CD4-positive, alpha-beta memory T cell (primary cell): ENCODE data around the gene GOLGA6D. TPM values are rescaled to one million over a fixed set of nuclear protein-coding genes. Genes with fewer than 3 reads are reported as not detected.
"Not testable (repeated sequence)": the region's sequence is repeated elsewhere in the genome, so short reads cannot be mapped to it uniquely, and the experiment has no call there.

ENCODE experiments used
- CTCF ChIA-PET: fragments of 350-600 bp; sonication (Branson Sonifier 250); formaldehyde crosslinking; loops from one replicate; lab custom pipeline; 2021; ENCODE audit warnings: inconsistent platforms; ENCODE audit not compliant: partially characterized antibody; lab: Charles Lee
- POLR2A ChIA-PET: fragments of 350-600 bp; sonication (Branson Sonifier 250); formaldehyde crosslinking; loops from one replicate; lab custom pipeline; 2021; ENCODE audit not compliant: partially characterized antibody; lab: Charles Lee
- DNase-seq, 5 donors: peaks; one replicate each; pipeline versions ENCODE4 v3.0.0 to v3.0.0-alpha.2; 2020 to 2022; ENCODE audit warnings: mixed read lengths in 1 of 5
- H3K27ac ChIP-seq: one replicate; pipeline ENCODE4 v1.7.0; 2013; ENCODE audit warnings: low read depth, low read length
- H3K27me3 ChIP-seq: 2 replicates; pipeline ENCODE4 v1.7.0; 2013; ENCODE audit warnings: mild to moderate bottlenecking, low read length, moderate library complexity; ENCODE audit not compliant: insufficient read depth
- H3K36me3 ChIP-seq: 2 replicates; pipeline ENCODE4 v1.7.0; 2013; ENCODE audit warnings: mild to moderate bottlenecking, low read length, moderate library complexity; ENCODE audit not compliant: insufficient read depth
- H3K4me1 ChIP-seq: 2 replicates; pipeline ENCODE4 v1.7.0; 2013; ENCODE audit warnings: mild to moderate bottlenecking, low read length, moderate library complexity; ENCODE audit not compliant: insufficient read depth
- H3K4me3 ChIP-seq, 2 donors: one replicate each; pipeline ENCODE4 v1.7.0; 2013; ENCODE audit warnings: low read length in 2 of 2, mild to moderate bottlenecking in 1 of 2
- H3K9me3 ChIP-seq, 2 donors: one replicate each; pipeline ENCODE4 v1.7.0; 2013; ENCODE audit warnings: low read length in 2 of 2, control low read depth in 1 of 2; ENCODE audit not compliant: control insufficient read depth in 1 of 2
- H3K27ac Mint-ChIP-seq, 7 donors: one replicate each; pipeline ENCODE4 v1.8.0; 2020 to 2021; ENCODE audit warnings: mixed read lengths in 7 of 7, mild to moderate bottlenecking in 6 of 7, inconsistent platforms in 3 of 7, moderate library complexity in 3 of 7
- H3K27me3 Mint-ChIP-seq, 2 donors: one replicate each; pipeline ENCODE4 v1.8.0; 2020 to 2021; ENCODE audit warnings: mixed read lengths in 2 of 2
- H3K36me3 Mint-ChIP-seq, 2 donors: one replicate each; pipeline ENCODE4 v1.8.0; 2020 to 2021; ENCODE audit warnings: mixed read lengths in 2 of 2, inconsistent platforms in 1 of 2, mild to moderate bottlenecking in 1 of 2
- H3K4me1 Mint-ChIP-seq, 4 donors: one replicate each; pipeline ENCODE4 v1.8.0; 2020 to 2021; ENCODE audit warnings: mixed read lengths in 4 of 4, mild to moderate bottlenecking in 1 of 4
- H3K4me3 Mint-ChIP-seq, 8 donors: one replicate each; pipeline ENCODE4 v1.8.0; 2020 to 2021; ENCODE audit warnings: mixed read lengths in 8 of 8, mild to moderate bottlenecking in 7 of 8, moderate library complexity in 6 of 8, inconsistent platforms in 3 of 8
- H3K9me3 Mint-ChIP-seq, 8 donors: one replicate each; pipeline ENCODE4 v1.8.0; 2020 to 2021; ENCODE audit warnings: mixed read lengths in 8 of 8, mild to moderate bottlenecking in 5 of 8, inconsistent platforms in 3 of 8, moderate library complexity in 1 of 8
- intact Hi-C: fragments of 100-400 bp; cut with micrococcal nuclease; formaldehyde crosslinking; loops from one replicate; pipeline ENCODE4 v1.15.1; 2023
- polyA plus RNA-seq, 2 donors: library from polyadenylated mRNA; unstranded; fragments of 300-500 nt; fragmentation: Illumina TruSeq; gene quantifications; one replicate each; pipeline ENCODE4 v1.2.3, GENCODE V29; 2021
- total RNA-seq, 2 experiments: library from RNA; stranded (reverse); gene quantifications; one replicate each; pipeline ENCODE4 v1.2.3, GENCODE V29; 2021

GOLGA6D gene, protein sequence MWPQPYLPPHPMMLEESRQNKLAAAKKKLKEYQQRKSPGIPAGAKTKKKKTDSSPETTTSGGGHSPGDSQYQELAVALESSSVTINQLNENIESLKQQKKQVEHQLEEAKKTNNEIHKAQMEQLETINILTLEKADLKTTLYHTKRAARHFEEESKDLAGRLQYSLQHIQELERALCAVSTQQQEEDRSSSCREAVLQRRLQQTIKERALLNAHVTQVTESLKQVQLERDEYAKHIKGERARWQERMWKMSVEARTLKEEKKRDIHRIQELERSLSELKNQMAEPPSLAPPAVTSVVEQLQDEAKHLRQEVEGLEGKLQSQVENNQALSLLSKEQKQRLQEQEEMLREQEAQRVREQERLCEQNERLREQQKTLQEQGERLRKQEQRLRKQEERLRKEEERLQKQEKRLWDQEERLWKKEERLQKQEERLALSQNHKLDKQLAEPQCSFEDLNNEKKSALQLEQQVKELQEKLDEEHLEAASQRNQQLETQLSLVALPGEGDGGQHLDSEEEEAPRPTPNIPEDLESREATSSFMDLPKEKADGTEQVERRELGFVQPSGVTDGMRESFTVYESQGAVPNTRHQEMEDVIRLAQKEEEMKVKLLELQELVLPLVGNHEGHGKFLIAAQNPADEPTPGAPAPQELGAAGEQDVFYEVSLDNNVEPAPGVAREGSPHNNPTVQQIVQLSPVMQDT
- total RNA-seq (not detected), polyA plus RNA-seq (not detected)

GRCh38 chr15:75282572-75282971 is at the start of gene GOLGA6D:
GOLGA6D (plus strand) TSS chr15:75282835; CDS start chr15:75282876, 41 bp downstream.
- H3K27ac Mint-ChIP-seq, intact Hi-C loops, CTCF ChIA-PET: not testable (repeated sequence)

DNA sequence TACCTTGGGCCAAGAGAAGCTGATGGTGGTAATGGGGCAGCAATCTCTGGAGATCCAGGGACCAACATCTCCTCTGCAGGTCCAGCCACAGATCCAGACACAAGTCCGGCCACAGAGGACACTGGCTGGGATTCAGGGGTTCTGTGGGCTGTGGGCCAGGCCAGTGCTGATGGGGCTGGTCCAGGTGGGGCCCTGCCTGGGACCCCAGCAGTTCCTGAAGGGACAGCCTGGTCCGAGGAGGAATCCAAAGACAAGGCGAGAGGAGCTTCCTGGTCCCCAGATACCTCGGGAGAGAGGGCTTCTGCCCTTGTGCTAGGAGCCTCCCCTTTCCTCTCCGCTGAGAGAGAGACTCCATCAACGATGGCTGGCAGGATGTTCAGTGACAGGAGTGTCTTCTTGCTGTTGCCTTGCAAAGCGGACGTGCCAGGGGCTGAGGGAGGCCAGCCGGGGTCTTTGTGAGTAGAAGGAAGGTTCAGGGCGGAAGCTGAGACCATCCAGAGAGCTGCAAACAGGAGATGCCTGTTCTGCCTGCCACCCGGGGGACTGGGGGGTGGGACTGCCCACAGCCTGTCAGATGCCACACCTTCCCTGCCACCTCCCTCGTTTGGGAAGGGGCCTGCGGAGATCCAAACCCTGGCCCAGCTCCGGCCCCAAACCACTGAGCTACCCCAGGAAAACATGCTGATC is 49.0 kb upstream of the GOLGA6D start:
- CTCF ChIA-PET = no interaction called here
- POLR2A ChIA-PET = no interaction called here

More at GRCh38 chr15:75282572-75282971, at the start of gene GOLGA6D:
- H3K27ac ChIP-seq, H3K4me1 Mint-ChIP-seq, H3K9me3 Mint-ChIP-seq, H3K4me3 Mint-ChIP-seq, H3K4me3 ChIP-seq, POLR2A ChIA-PET, DNase-seq, H3K36me3 Mint-ChIP-seq, H3K27me3 ChIP-seq, H3K4me1 ChIP-seq, H3K27me3 Mint-ChIP-seq, H3K9me3 ChIP-seq, H3K36me3 ChIP-seq: not testable (repeated sequence)

GRCh38 chr15:75234191-75234810 is 48.3 kb upstream of the GOLGA6D start:
- intact Hi-C loops = no loop called here
- Histone ChIP-seq H3K4me3 (no peak overlapping the region), H3K36me3 (no peaks in the 10 kb centered on the region), H3K27ac (no peak overlapping the region), H3K9me3 (no peaks in the 10 kb centered on the region), H3K4me1 (no peaks in the 10 kb centered on the region), H3K27me3 (no peaks in the 10 kb centered on the region)
- Mint-ChIP-seq H3K27me3 (peaks cover 5 to 21% of the 10 kb centered on the region in 2 donors), H3K4me1 (no peaks in the 10 kb centered on the region), H3K4me3 (no peak overlapping the region), H3K9me3 (no peaks in the 10 kb centered on the region), H3K36me3 (no peaks in the 10 kb centered on the region), H3K27ac (no peak overlapping the region)
- ChIA-PET CTCF (no interaction called here), POLR2A (no interaction called here)
- no peak for DNase-seq

More for the DNA sequence above, 49.0 kb upstream of the GOLGA6D start:
- no peak overlapping the region for H3K4me3 ChIP-seq
- no peak overlapping the region for H3K27ac ChIP-seq
- no peaks in the 10 kb centered on the region for H3K9me3 ChIP-seq
- no peak for DNase-seq
- H3K27me3 Mint-ChIP-seq = peaks cover 5 to 22% of the 10 kb centered on the region in 2 donors
- intact Hi-C loops = no loop called here
- no peaks in the 10 kb centered on the region for H3K4me1 ChIP-seq
- H3K36me3 Mint-ChIP-seq = no peaks in the 10 kb centered on the region
- H3K4me1 Mint-ChIP-seq = no peaks in the 10 kb centered on the region
- H3K27ac Mint-ChIP-seq = no peak overlapping the region
- H3K9me3 Mint-ChIP-seq = no peaks in the 10 kb centered on the region
- H3K36me3 ChIP-seq = no peaks in the 10 kb centered on the region
- no peaks in the 10 kb centered on the region for H3K27me3 ChIP-seq
- H3K4me3 Mint-ChIP-seq = no peak overlapping the region

DNA sequence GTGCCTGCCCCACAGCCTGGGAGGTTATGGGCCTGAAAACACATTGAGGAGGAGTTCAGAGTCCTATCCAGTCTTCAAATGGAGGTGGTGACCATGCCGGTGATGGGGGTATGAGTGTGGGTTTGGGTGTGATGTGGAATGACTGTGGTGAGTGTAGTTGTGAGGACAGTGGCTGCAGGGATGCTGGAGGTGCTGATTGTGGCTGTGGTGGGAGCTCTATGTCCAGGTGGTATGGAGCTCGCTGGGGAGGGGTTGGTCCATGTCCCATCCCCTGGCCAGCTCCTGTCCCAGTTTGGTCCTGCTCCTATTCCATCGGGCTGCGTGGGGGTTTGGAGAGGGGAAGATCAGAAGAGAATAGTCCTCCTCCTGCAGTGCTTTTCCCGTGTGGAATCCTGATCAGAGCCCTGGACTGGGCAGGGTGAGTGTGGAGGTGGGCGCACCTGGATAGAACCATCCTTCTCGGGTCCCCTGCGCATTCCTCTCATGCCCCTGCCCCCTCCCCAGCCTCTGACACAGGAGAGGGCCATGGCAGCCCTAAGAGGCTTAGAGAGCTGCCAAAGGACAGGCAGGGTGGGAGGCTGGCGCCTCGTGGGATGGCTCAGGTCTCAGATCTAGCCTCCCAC is 47.5 kb upstream of the GOLGA6D start:
- Mint-ChIP-seq H3K36me3 (no peaks in the 10 kb centered on the region), H3K4me1 (no peaks in the 10 kb centered on the region), H3K27ac (no peak overlapping the region), H3K4me3 (peak overlapping the region in 1 of 8 donors; percentile 33), H3K27me3 (peaks cover 5 to 23% of the 10 kb centered on the region in 2 donors), H3K9me3 (no peaks in the 10 kb centered on the region)
- Histone ChIP-seq H3K4me1 (no peaks in the 10 kb centered on the region), H3K4me3 (no peak overlapping the region), H3K36me3 (no peaks in the 10 kb centered on the region), H3K27me3 (no peaks in the 10 kb centered on the region), H3K27ac (no peak overlapping the region), H3K9me3 (no peaks in the 10 kb centered on the region)
- intact Hi-C loops = no loop called here
- CTCF ChIA-PET = no interaction called here
- POLR2A ChIA-PET = no interaction called here
- DNase-seq = no peak

GRCh38 chr15:75235760-75236729 is 46.6 kb upstream of the GOLGA6D start:
- ChIA-PET CTCF (no interaction called here), POLR2A (no interaction called here)
- H3K36me3 Mint-ChIP-seq = no peaks in the 10 kb centered on the region
- intact Hi-C loops = no loop called here
- no peak overlapping the region for H3K4me3 Mint-ChIP-seq
- Histone ChIP-seq H3K36me3 (no peaks in the 10 kb centered on the region), H3K4me1 (no peaks in the 10 kb centered on the region), H3K4me3 (no peak overlapping the region), H3K9me3 (no peaks in the 10 kb centered on the region), H3K27me3 (no peaks in the 10 kb centered on the region), H3K27ac (no peak overlapping the region)
- no peak for DNase-seq
- H3K27me3 Mint-ChIP-seq = peaks cover 6 to 20% of the 10 kb centered on the region in 2 donors
- peak overlapping the region in 1 of 7 donors; percentile 25 for H3K27ac Mint-ChIP-seq
- no peaks in the 10 kb centered on the region for H3K9me3 Mint-ChIP-seq
- no peaks in the 10 kb centered on the region for H3K4me1 Mint-ChIP-seq

DNA sequence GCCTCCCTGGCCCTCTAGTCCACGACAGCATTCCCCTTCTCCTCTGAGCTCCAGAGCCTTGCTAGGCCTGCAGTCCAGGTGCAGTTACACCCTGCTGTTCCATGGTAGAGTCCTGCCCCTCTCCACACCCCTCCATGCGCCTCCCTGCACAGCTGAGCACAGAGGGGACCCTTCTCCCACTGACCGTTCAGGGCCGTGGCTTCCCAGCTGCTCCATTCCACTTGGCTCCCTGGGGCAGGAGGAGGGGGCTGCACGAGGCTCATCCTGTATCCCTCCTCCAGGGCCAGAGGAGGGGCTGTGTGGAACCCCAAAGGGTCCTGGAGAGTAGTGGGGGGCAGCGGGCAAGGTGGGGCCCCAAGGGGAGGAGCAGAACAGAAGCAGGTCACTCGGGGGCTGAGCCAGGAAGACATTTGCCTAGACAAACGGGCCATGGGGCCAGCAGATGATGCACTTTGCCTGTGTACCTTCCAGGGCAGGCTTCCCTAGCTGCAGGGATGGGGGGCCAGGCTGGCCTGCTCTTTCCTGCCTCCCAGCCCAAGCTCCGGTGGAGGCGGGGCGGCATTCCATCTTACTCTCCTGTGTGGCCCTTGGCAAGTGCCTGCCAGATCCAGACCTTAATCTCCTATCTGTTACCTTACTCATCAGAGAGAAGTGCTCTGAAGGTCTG is 45.2 kb upstream of the GOLGA6D start:
- Mint-ChIP-seq H3K9me3 (no peaks in the 10 kb centered on the region), H3K4me3 (no peak overlapping the region), H3K36me3 (no peaks in the 10 kb centered on the region), H3K27me3 (peaks cover 1 to 14% of the 10 kb centered on the region in 2 donors), H3K4me1 (no peaks in the 10 kb centered on the region), H3K27ac (no peak overlapping the region)
- Histone ChIP-seq H3K9me3 (no peaks in the 10 kb centered on the region), H3K27ac (no peak overlapping the region), H3K36me3 (no peaks in the 10 kb centered on the region), H3K4me1 (no peaks in the 10 kb centered on the region), H3K4me3 (no peak overlapping the region), H3K27me3 (no peaks in the 10 kb centered on the region)
- DNase-seq = no peak
- intact Hi-C loops = no loop called here
- CTCF ChIA-PET = no interaction called here
- POLR2A ChIA-PET = no interaction called here
